GM18508 (cell line): ENCODE results near the gene NANOS1.
"Not testable (repeated sequence)": the region's sequence is repeated elsewhere in the genome, so short reads cannot be mapped to it uniquely, and the experiment has no call there.

Experiments used
- ATAC-seq: cut with Tn5 transposase; IDR thresholded peaks from one replicate; pipeline ENCODE4 v1.9.1; 2021; ENCODE audit warnings: moderate number of reproducible peaks; ENCODE audit not compliant: insufficient read depth, unreplicated experiment

NANOS1 gene

DNA sequence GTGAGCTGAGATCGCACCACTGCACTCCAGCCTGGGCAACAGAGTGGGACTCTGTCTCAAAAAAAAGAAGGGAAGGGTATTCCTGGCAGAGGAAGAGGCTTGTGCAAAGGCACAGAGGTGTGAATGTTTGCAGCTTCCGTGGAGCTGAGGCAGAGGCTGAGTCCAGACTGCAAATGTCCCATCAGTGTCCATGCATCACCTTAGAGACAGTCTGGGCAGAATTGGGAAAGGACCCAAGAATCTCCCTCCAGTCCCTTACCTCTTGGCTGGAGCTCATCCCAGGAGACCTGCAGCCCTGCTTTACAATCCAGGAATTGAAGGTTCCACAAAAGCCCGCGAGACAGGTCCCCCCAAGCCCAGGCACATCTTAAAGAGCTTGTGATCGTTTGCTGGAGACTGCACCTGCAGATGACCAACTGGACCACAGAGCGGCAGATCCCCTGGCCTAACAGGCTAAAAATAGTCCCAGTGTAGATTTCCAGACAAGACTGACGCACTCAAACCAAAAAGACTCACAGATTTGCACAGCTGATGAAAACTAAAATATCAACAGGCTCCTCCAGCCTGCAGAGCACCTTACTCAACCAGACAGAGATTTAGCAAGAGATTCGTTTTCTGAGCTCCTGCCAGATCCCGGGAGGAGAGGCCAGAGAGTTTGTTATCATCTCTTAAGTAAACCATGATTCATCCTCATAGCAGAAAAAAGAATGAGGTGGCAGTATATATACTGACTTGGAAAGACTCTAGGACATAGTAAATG is 22.9 kb upstream of the NANOS1 start:
- no peak for ATAC-seq

- no peak for ATAC-seq
These were observed 22.3 kb upstream of the NANOS1 start for GRCh38 chr10:119007211-119007574.

DNA sequence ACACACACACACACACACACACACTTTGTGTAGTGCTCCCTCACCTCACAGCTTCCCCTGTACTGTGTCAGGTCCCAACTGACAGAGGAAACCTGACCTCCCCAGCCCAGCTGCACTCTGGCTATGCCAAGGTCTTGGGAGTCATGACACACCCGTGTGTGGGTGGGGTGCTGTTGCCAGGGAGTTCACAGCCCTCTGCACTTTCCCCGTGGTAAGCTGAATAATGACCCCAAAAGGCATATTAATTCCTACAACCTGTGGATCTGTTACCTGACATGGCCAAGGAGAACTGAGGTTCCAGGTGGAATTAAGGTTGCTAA is 8.9 kb upstream of the NANOS1 start:
- ATAC-seq: no peak

DNA sequence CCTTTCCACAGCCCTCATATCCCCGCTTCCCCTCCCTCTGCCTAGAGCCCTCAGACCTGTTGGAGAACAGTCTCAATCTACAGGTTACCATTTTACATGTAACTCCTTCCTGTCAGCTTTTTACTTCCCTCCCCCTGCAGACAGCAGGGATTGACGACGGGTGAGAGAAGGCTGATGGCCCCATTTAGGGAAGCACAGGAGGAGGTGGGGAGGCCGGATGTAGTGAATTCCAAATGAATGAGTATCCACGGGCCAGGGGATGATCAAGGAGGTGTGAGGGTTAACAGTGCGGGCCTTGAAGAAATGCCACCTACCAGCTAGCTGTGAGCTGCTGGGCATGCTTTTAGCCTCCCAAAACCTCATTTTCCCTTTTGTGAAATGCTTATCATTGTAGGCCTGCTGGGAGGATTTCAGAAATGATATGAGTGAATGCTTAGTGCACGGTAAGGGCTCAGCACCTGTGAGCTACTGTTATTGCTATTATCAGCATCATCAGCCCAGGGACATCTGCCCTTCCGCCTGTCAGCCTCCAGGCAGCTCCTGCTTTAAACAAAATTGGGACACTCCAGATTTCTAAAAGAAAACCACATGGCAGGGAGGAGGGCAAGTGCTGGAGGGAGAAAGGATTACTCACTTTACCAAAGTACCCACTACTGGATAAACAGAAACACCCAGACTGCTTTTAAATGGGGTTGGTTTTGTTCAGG is 6.5 kb upstream of the NANOS1 start:
- ATAC-seq: no peak

DNA sequence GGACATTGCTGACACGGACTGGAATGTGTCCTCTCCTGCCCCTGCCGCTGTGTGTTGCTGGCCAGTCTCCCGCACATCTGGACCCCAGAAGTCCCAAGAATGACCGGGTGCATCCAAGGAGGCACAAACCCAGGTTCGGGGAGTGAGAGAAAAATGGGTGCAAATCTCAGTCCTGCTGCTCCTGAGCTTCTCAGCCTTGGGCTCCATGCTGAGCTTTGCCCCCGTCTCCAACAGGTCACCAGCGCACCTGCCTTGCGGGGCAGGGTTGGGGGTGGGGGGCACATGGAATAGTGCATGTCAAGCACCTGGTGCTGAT is 6.0 kb upstream of the NANOS1 start:
- no peak for ATAC-seq

- ATAC-seq: no peak
These were observed 4.6 kb upstream of the NANOS1 start for GRCh38 chr10:119024882-119025281.

DNA sequence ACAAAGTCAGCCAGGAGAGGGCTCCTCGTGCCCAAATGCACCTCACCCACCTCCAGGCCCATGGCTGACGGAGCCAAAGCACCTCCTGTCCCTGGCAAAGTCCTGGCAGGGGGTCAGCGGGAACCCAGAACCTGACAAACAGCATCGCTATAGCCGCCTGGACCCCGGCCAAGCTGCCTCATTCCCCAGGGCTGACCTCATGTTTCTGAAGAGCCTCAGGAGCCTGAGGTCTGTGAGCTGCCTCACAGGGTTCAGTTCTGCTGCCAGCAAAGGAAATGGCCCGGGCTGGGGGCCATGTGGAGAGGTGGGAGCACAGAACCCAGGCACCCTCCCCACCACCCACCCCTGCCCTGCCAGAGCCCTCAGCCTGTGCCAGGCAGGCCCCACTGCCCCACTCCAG is 4.2 kb upstream of the NANOS1 start:
- no peak for ATAC-seq

DNA sequence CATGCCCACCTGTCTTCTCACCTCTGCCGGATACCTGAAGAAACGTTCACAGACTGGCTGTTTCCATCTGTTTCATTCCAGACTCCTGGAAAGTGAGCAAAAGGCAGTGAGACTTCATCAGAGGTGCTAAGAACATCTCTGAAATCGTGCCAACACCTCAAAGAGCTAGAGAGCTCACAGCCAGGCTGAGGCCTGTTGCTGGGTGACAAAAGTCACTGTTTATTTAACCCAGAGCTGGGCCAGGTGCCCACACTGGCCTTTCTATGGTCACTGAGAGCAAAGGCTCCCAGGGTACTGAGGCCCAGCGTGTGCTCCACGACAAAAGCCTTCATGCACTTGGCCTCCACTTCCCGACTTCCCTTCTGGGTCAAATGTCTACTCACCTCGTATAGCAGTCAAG is 3.7 kb upstream of the NANOS1 start:
- ATAC-seq: no peak

DNA sequence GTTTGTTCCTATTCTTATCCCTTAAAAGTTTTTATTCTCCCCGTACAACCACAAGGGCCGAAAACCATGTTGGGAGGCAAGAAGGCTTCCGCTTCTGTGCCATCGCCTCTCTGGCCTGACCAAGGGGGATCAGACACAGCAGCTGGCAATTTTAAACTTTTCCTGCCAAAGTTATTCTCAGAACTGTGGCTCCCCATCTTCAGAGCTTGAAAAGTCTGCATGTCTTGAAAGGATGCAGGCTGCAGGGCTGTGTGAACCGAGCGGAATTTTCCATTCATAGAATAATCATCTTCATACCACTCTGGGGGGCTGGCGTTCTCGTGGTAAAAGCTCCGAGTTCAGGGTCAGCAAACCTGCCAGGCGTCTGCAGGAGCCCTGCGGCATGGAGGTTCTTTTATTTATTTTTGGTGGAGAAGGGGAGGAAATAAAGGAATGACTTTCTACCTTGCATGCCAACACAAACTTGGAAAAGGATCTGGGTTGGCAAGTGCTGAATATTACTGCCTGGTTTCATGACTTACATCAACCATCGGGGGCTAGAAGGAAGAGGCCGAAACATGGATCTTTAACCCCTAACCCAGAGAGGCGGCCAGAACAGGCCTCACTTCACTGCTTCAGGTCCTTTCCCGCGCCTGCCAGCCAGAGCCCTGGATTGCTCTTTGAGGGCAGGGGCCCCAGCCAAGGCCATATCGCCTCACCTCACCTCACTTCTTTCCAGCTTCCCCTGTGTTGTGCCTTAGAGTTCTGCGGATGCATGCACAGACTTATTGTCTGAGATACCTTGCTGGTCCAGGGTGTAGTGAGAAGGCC is 3.0 kb upstream of the NANOS1 start:
- no peak for ATAC-seq

GRCh38 chr10:119028445-119028899 is 1.0 kb upstream of the NANOS1 start:
- not testable (repeated sequence) for ATAC-seq

DNA sequence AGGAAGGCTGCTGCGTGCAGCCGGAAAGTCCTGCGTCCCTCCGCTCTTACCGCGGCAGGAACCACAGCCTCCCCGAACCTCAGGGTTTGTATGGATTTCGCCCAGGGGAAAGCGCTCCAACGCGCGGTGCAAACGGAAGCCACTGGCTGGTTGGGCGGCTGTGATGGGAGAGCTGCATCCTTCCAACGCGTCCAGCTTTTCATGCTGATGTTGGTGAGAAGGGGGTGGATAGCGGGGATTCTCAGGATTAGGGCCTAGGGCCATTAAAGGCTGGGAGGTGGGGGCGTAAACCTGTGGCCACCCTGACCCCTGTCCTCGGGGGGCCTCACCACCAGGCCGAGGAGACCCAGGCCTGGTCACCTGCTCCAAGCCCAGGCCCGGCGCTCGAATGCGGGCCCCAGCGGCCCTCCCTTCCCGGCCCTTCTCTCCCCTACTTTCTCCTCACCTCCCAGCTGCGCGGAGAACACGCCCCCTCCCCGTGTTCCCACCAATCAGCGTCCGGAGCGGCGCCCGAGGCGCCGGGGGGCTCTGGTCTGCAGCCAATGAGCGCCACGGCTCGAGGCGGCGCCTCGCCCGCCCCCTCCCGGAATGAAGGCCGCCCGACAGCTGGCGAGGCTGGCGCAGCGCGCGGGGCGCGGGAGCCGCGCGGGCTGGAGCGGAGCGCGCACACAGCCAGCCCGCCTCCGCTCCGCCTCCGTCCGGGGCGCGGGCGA is 458 bp upstream of the NANOS1 start:
- no peak for ATAC-seq

GRCh38 chr10:119030421-119031250 is 1.1 kb downstream of the NANOS1 start:
- ATAC-seq: peak; percentile 40

DNA sequence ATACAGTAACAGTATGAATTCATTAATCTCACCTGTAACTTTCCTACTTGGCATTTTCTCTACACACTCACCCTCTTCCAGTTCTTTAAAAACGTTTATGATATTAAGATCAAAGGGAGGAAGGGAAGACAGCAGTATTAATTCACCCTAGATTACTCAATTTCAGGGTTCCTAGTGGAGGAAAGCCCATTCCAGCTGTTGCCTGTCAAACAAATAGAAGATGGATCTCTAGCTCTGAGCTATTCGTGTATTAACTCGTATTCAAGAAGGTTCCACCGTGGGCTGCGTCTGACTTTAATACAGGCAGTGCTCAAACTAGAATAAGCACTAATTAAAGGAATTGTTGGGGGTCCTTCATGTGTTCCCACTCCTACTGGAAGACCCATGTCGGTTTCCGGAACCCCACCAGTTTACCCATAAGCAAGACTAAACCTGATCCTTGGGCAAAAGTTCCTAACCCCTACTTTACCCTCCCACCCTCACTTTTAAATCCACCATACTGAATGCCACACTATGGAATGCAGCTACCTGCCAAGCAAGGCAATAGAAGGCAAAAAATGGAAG is 2.1 kb downstream of the NANOS1 start:
- ATAC-seq: no peak

GRCh38 chr10:119039161-119039560 is 9.6 kb downstream of the NANOS1 start:
- no peak for ATAC-seq

GRCh38 chr10:119041326-119041725 is 11.8 kb downstream of the NANOS1 start:
- ATAC-seq: no peak

DNA sequence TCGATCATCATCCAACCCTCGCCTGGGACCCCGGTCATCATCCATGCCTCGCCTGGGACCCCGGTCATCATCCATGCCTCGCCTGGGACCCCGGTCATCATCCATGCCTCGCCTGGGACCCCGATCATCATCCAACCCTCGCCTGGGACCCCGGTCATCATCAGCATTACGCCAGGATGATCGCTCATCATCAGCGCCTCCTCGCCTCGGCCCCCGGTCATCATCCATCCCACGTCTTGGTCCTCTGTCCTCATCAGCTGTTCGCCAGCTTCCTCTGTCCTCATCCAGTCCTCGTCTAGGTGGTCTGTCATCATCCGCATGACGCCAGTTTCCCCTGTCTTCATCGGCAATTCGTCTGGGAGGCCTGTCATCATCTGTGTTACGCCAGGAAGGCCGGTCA is 12.7 kb downstream of the NANOS1 start:
- no peak for ATAC-seq

DNA sequence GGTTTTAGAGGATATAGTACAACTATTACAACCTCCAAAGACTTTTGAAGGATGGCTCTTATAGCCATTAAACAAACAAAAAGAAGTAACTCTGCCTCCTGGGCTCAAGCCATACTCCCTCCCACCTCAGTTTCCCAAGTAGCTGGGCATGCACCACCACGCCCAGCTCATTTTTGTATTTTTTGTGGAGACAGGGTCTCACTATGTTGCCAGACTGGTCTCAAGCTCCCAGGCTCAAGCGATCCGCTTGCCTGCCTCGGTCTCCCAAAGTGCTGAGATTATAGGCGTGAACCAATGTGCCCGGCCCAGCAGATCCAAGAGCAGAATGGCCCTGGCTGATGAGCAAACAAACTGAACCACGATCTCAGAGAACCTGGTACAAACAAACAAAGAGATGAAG is 16.0 kb downstream of the NANOS1 start:
- no peak for ATAC-seq

- ATAC-seq: no peak
These were observed 19.8 kb downstream of the NANOS1 start for GRCh38 chr10:119049361-119049760.

GRCh38 chr10:119049777-119050176 is 20.3 kb downstream of the NANOS1 start:
- no peak for ATAC-seq

DNA sequence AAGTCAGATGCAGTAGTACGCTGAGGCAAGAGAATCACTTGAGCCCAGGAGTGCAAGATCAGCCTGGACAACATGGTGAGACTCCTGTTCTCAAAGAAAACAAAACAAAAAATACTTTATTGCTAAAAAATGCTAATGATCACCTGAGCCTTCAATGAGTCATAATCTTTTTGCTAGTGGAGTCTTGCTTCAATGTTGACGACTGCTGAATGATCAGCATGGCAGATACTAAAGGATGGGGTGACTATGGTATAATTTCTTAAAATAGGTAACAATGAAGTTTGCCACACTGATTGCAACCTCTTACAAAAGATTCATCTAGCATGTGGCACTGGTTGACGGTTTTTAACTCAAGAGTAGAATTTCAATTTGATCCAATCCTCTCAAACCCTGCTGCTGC is 22.3 kb downstream of the NANOS1 start:
- no peak for ATAC-seq
